Left cardiac atrium (tissue), 4 donors: ENCODE measurements around the gene C11orf16. TPM values are rescaled to one million over a fixed set of nuclear protein-coding genes. Genes with fewer than 3 reads are reported as not detected.
A peak's percentile ranks its signal among the peaks of the same experiment; 100 is the strongest.
"Not testable (repeated sequence)": the region's sequence is repeated elsewhere in the genome, so short reads cannot be mapped to it uniquely, and the experiment has no call there.

ENCODE experiments used
- ATAC-seq, 2 donors: fragments of 200-7000 bp; cut with Tn5 transposase; one replicate each; pipeline ENCODE4 v1.9.1; 2020; ENCODE audit warnings: mild to moderate bottlenecking in 2 of 2, moderate library complexity in 2 of 2
- DNase-seq: peaks from one replicate; pipeline ENCODE4 v3.0.0-alpha.2; 2020
- intact Hi-C, 2 donors: fragments of 100-400 bp; cut with DNase I; formaldehyde crosslinking; loops; one replicate each; pipeline versions ENCODE4 v1.14.1 to v1.15.1; 2022 to 2023
- long read RNA-seq: library from polyadenylated mRNA; unstranded; transcript quantifications from one replicate; pipeline ENCODE4 v2.0.0, GENCODE V29; 2021
- total RNA-seq, 2 donors: library from RNA; stranded (reverse); fragmentation: NEBNext Ultra II Directional; extraction: Animal tissue kit (Norgen Biotek cat#: 25700); gene quantifications; one replicate each; pipeline ENCODE4 v1.2.1, GENCODE V29; 2021
- donor health status: DM: no; HTN: yes; CAD: no.
- donor health status: DM: no; HTN: yes; CAD: no; lungs with severe emphysema.
- donor health status: DM: yes; HTN: yes; CAD: no.
- donor health status: Dilated cardiomyopathy.

C11orf16 gene
- total RNA-seq, result not detected
- long read RNA-seq, result 0 reads

- intact Hi-C loops, result no loop called here
- ATAC-seq (no peak), DNase-seq (no peak)
Measured at GRCh38 chr11:8932564-8933180, at the start of gene C11orf16. Gene C11orf16, minus strand, starts transcription at chr11:8932947. Its CDS starts 639 bp downstream, at chr11:8932308.

DNA sequence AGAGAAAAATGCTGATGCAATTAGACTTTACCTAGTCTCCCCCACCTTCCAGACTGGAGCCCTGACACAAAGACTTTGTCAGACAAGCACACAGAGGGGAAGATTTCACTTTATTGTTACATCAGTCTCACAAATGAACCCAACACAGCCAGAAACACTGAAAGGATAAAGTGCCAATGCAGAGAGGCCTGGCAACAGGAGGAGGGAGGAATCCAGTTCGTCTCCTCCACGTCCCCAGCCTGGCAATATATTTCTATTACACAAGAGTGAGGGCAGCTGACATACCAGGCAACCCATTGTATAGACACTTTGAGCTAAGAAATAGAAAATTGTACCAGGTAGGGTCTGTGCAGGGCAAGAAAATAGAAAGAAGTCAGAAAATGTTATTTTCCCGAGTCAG, 47.7 kb upstream of the C11orf16 start:
- ATAC-seq, result no peak
- intact Hi-C loops, result no loop called here
- no peak for DNase-seq

- intact Hi-C loops, DNase-seq, ATAC-seq: not testable (repeated sequence)
Measured at GRCh38 chr11:8979365-8979764, 46.6 kb upstream of the C11orf16 start.

GRCh38 chr11:8973121-8973520, 40.4 kb upstream of the C11orf16 start:
- intact Hi-C loops, result no loop called here
- DNase-seq (no peak), ATAC-seq (no peak)

GRCh38 chr11:8971924-8972316, 39.2 kb upstream of the C11orf16 start:
- ATAC-seq, result no peak
- intact Hi-C loops, result no loop called here

GRCh38 chr11:8971196-8971923, 38.6 kb upstream of the C11orf16 start:
- no peak for ATAC-seq
- intact Hi-C loops, result no loop called here
- DNase-seq, result no peak

More at GRCh38 chr11:8971924-8972316, 39.2 kb upstream of the C11orf16 start:
- no peak for DNase-seq

- intact Hi-C loops, result no loop called here
- ATAC-seq, result no peak
- DNase-seq, result no peak
Measured at GRCh38 chr11:8967184-8967583, 34.4 kb upstream of the C11orf16 start.

DNA sequence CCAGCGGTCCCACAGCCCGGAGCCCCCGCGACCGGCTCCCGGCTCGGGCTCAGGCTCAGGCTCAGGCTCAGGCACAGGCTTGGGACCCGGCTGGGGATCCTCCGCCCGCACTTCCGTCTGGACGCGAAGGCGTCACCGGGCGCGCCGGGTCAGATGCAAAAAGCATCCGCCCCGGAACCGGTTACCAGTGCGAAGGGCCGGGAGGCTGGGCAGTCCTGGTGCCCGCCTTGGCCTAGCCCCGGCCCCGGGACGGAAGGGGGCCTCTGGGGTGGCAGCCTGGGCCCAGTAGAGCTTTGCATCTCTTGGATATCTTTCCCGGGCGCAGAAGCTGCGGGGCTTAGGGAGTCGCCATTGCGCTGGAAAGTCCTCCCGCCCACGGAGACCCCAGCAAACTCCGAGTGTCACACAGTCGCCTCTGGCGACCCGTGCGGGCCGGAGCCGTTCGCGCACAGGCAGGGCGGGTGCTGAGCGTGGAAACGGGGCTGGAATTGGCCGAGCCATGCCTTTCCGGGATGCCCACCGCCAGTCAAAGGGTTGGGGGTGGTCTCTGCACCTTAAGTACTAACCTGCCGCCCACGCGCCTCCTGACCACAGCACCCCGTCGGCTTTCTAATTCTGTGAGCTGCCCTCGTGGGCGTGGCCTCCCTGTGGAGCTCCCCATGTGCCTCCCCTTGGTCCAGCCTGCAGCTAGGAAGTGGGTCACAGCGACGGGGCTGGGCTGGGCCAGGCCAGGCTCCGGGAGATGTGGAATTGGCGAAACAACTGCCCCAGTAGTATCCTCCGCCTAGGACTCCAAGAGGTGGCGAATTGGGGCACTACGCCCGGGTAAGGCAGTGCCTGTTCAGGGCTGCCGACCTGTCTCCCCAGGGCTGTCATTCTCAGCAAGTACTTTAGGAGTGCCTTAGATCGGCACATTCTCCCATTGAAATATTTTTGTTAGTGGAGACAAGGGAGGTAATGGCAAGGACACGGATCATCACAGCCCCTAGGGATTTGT, 31.9 kb upstream of the C11orf16 start, which contains the start of gene TMEM9B:
TMEM9B (minus strand) TSS at position 119 of the 997 bp plus-strand sequence. CDS start 129 bp downstream, outside the sequence.
- ATAC-seq (peak; percentile 95 to 98), DNase-seq (peak; percentile 95)
- intact Hi-C loops, result loop anchor here in 1 of 2 donors (5.0 kb wide), 1 partner anchor 277 kb away; no protein-coding TSS in a partner anchor

- ATAC-seq (peak; percentile 74 to 84), DNase-seq (peak; percentile 86)
- intact Hi-C loops, result loop anchor here in 1 of 2 donors (2.0 to 5.0 kb wide), 2 partner anchors 49 to 276 kb away; no protein-coding TSS in a partner anchor
Measured at GRCh38 chr11:8963569-8964323, 31.0 kb upstream of the C11orf16 start.

- no peak for DNase-seq
- no peak for ATAC-seq
- intact Hi-C loops, result loop anchor here in 1 of 2 donors (2.0 to 5.0 kb wide), 2 partner anchors 48 to 276 kb away; no protein-coding TSS in a partner anchor
Measured at GRCh38 chr11:8962841-8963240, 30.1 kb upstream of the C11orf16 start.

- intact Hi-C loops, result loop anchor here in 1 of 2 donors (5.0 kb wide), 1 partner anchor 274 kb away; no protein-coding TSS in a partner anchor
- DNase-seq, result no peak
- ATAC-seq, result no peak
Measured at GRCh38 chr11:8961401-8961800, 28.7 kb upstream of the C11orf16 start.

DNA sequence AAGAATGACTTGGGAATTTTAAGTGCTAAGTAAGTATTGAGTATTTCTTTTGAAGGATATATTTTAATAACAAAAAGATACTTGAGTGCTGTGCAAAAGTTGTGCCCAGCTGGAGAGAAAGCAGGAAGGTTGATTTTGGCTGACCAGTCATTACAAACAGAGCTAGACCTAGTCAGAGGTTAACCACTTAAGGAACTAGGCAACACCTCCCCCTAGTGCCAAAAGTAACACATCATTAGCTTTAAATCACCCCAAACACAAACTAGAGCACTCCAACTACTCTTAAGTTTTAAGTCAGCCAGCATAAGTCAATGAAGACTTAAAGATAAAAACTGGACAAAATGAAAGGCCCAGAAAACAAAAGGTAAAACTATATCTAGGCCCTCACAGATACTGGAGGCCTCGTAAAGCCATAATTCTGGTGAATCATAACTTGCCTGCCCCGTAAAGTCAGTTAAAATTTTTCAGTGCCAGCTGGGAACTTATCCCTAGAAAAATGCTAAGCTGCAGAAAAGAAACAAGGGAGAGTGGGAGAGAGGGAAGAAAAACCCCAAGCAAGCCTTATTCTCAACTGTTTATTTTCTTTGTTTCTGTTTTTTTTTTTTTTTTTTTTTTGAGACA, 26.9 kb upstream of the C11orf16 start:
- DNase-seq (no peak), ATAC-seq (peak in 1 of 2 donors; percentile 19)
- intact Hi-C loops, result loop anchor here in 1 of 2 donors (5.0 kb wide), 1 partner anchor 272 kb away; no protein-coding TSS in a partner anchor

DNA sequence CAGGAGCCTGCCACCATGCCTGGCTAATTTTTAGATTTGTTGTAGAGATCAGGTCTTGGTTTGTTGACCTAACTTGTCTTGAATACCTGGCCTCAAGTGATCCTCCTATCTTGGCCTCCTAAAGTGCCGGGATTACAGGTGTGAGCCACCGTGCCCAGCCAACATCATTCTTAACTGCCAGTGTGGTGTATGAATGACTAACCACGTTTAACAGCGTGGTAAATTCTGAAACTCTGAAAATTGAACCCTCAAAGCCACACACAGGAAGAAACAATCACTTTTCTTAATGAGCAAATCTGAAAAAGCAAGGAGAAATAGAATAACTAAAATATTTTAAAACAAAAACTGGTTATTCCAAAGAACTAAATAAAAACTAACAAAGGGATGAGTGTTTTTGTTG, 24.1 kb upstream of the C11orf16 start:
- no peak for DNase-seq
- intact Hi-C loops, result no loop called here
- ATAC-seq, result no peak

DNA sequence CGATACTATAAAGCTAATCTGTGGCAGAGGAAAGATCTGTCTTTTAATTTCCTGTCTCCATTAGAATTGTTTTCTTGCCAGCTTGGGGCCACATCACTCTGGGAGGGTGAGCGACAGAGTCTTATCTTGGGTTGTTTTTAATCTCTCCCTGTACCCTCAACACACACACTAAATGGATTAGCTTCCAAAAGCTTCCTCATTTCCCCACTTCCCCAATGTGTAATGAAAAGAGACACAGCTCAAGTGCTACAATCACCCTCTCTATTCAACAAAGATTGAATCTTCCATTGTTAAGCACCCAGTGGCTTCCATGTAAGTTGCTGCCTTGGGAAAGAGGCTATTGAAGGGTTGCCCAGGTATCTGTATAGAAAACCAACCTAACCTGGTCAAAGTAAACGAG, 16.1 kb upstream of the C11orf16 start:
- ATAC-seq (no peak), DNase-seq (no peak)
- intact Hi-C loops, result no loop called here

GRCh38 chr11:8947230-8947943, 14.6 kb upstream of the C11orf16 start:
- intact Hi-C loops, result no loop called here
- ATAC-seq, result no peak
- no peak for DNase-seq

GRCh38 chr11:8942518-8943066, 9.8 kb upstream of the C11orf16 start, which contains the start of gene ASCL3:
Gene ASCL3, minus strand, starts transcription at chr11:8943016. Its CDS starts 4,855 bp downstream, at chr11:8938161.
- ATAC-seq, result no peak
- no peak for DNase-seq
- intact Hi-C loops, result no loop called here
